ENCODE measurements around the gene SRRD.

Gene SRRD

GRCh38 chr22:26442086-26442756 is 41.5 kb upstream of the SRRD start:
- H3K4me3 ChIP-seq (ENCODE audit: low read depth, low read length): no peak overlapping the region
- no peak for TF ChIP-seq CTCF (IDR thresholded peaks at IDR 0.05; ENCODE audit: insufficient read depth, low read depth, low read length, missing control alignments)
- no peak for DNase-seq (ENCODE audit: low read depth)

- DNase-seq (ENCODE audit: low read depth): no peak
- no peak overlapping the region for H3K4me3 ChIP-seq (ENCODE audit: low read depth, low read length)
- no peak for TF ChIP-seq CTCF (IDR thresholded peaks at IDR 0.05; ENCODE audit: insufficient read depth, low read depth, low read length, missing control alignments)
These were observed 39.6 kb upstream of the SRRD start for GRCh38 chr22:26443901-26444690.

DNA sequence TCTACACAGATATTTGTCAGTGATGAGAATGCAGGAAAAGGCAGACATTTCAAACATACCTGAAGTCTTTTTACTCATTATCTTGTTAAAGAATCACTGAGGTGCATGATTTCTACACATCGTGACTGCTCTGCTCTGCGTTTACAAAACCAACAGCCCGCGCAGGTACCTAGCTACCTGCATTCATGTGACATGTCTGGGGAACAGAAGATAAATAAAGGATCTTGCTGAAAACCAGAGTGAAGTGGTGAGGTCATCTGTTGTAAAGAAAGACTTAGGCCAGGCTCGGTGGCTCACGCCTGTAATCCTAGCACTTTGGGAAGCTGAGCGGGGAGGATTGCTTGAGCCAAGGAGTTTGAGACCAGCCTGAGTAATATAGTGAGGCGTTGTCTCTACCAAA is 38.9 kb upstream of the SRRD start:
- no peak overlapping the region for H3K4me3 ChIP-seq (ENCODE audit: low read depth, low read length)
- DNase-seq (ENCODE audit: low read depth): no peak
- no peak for TF ChIP-seq CTCF (IDR thresholded peaks at IDR 0.05; ENCODE audit: insufficient read depth, low read depth, low read length, missing control alignments)

DNA sequence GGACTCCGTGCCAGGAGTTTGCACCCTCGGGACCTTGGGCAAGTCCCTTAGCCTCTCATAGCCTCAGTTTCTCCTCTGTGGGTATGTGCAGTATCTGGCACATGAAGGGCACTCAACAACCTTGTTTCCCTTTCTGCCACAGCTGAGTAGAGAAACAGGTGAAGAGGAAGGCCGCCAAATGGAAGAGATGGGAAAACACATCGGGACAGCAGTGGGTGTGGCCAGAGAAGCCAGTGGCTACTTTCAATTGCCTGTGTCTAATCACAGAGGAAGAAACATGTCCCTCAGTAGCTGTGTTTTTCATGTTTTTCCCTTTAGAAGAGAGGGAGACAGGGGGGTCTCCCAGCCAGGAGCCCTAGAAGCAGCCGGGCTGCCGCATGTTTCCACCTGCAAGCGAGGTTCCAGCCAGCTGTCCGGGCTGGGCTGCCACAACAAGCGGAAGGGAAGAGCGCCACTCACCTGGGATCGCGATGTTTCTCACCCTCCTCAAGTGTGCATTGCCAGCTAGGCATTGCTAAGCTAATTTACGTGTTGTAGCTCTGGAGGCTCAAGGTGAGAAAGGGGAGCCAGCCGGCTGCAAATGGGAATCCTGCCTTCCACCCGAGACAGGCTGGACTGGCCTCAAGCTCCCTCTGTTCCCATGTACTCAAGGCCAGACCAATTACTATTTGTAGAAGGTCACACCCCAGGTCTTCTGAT is 38.0 kb upstream of the SRRD start:
- no peak for DNase-seq (ENCODE audit: low read depth)
- H3K4me3 ChIP-seq (ENCODE audit: low read depth, low read length): no peak overlapping the region
- TF ChIP-seq CTCF (IDR thresholded peaks at IDR 0.05; ENCODE audit: insufficient read depth, low read depth, low read length, missing control alignments): no peak

GRCh38 chr22:26446808-26447515 is 36.7 kb upstream of the SRRD start:
- H3K4me3 ChIP-seq (ENCODE audit: low read depth, low read length): no peak overlapping the region
- no peak for DNase-seq (ENCODE audit: low read depth)
- no peak for TF ChIP-seq CTCF (IDR thresholded peaks at IDR 0.05; ENCODE audit: insufficient read depth, low read depth, low read length, missing control alignments)

DNA sequence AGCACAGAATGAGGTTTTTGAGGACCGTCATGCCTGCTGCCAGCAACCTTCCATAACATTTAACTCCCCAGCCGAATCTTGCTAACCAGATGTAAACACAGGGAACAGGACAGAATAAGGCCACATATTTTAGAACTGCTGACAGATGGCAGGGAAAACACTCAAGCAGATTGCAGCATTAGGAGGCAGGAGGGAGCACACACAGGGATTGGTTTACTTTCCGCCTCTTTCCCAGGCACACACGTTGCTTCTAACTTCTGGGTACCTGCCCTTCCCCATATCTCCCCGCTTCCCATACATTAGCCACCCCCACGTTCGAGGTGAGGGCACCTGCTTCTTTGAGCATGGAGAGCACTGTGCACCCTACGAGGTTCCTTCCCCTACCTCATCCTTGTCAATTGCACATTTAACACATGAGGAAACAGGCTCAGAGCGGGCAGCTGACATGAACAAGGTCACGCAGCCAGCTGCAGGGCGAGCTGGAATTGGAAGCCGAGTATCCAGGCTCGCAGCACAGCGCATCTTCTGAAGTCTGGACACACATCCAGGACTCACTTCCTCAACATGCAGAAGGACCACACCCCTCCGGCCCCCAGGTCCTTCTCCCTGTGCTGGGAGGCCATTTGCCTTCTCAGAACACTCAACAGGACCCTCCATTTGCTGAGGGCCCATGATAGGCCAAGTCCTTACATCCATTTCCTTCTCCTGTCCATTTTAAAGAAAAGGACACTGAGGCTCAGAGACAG is 35.9 kb upstream of the SRRD start:
- TF ChIP-seq CTCF (IDR thresholded peaks at IDR 0.05; ENCODE audit: insufficient read depth, low read depth, low read length, missing control alignments): no peak
- DNase-seq (ENCODE audit: low read depth): no peak
- H3K4me3 ChIP-seq (ENCODE audit: low read depth, low read length): no peak overlapping the region

All from GM12865 (cell line).